OCI-LY1 (cell line): ENCODE data around the gene GLYATL1B.

Experiments
- H2AFZ ChIP-seq: fragments of 200-600 bp; sonication (generic), shearing (Covaris generic); 2 replicates; pipeline ENCODE4 v1.6.0; 2014; ENCODE audit warnings: antibody characterized with exemption, mild to moderate bottlenecking, low read length
- H3F3A ChIP-seq: fragments of 200-600 bp; sonication (generic), shearing (Covaris generic); 2 replicates; pipeline ENCODE4 v1.6.0; 2014; ENCODE audit warnings: mild to moderate bottlenecking, antibody characterized with exemption, low read length, moderate library complexity; ENCODE audit not compliant: insufficient read depth
- H3K27ac ChIP-seq: fragments of 200-600 bp; sonication (generic); 2 replicates; pipeline ENCODE4 v1.5.1; 2014; ENCODE audit warnings: low read length, mixed run types, mild to moderate bottlenecking, low read depth; ENCODE audit not compliant: poor library complexity, severe bottlenecking
- H3K27me3 ChIP-seq: fragments of 200-600 bp; sonication (generic); 2 replicates; pipeline ENCODE4 v1.6.0; 2014; ENCODE audit warnings: antibody characterized with exemption, mild to moderate bottlenecking, low read length, moderate library complexity; ENCODE audit not compliant: insufficient read depth
- H3K36me3 ChIP-seq: fragments of 200-600 bp; sonication (generic); 2 replicates; pipeline ENCODE4 v1.6.1; 2014; ENCODE audit warnings: mild to moderate bottlenecking, antibody characterized with exemption, low read length, moderate library complexity, mixed read lengths; ENCODE audit not compliant: insufficient read depth
- H3K4me1 ChIP-seq: fragments of 200-600 bp; sonication (generic); 2 replicates; pipeline ENCODE4 v1.5.1; 2014; ENCODE audit warnings: mild to moderate bottlenecking, low read length, moderate library complexity; ENCODE audit not compliant: insufficient read depth, severe bottlenecking
- H3K4me2 ChIP-seq: fragments of 200-600 bp; sonication (generic), shearing (Covaris generic); 2 replicates; pipeline ENCODE4 v1.6.1; 2014; ENCODE audit warnings: low read length
- H3K4me3 ChIP-seq: fragments of 200-600 bp; sonication (generic); 2 replicates; pipeline ENCODE4 v1.5.1; 2014; ENCODE audit warnings: low read length, low read depth, mild to moderate bottlenecking, mixed read lengths; ENCODE audit not compliant: poor library complexity, severe bottlenecking
- H3K79me2 ChIP-seq: fragments of 200-600 bp; shearing (Covaris generic); 2 replicates; pipeline ENCODE4 v1.6.1; 2016; ENCODE audit warnings: mixed run types, low read length, mixed read lengths; ENCODE audit not compliant: insufficient read depth
- H3K9ac ChIP-seq: fragments of 200-600 bp; sonication (generic), shearing (Covaris generic); 2 replicates; pipeline ENCODE4 v1.6.1; 2014; ENCODE audit warnings: mild to moderate bottlenecking, low read length, mixed read lengths
- H3K9me2 ChIP-seq: fragments of 200-600 bp; sonication (generic), shearing (Covaris generic); 2 replicates; pipeline ENCODE4 v1.6.1; 2014; ENCODE audit warnings: low read depth, mild to moderate bottlenecking, low read length, mixed read lengths
- H3K9me3 ChIP-seq: fragments of 200-600 bp; shearing (Covaris generic); 2 replicates; pipeline ENCODE4 v1.6.1; 2014; ENCODE audit warnings: low read length, mixed read lengths
- H4K20me1 ChIP-seq: fragments of 200-600 bp; sonication (generic), shearing (Covaris generic); 2 replicates; pipeline ENCODE4 v1.6.0; 2016; ENCODE audit warnings: mild to moderate bottlenecking, low read length; ENCODE audit not compliant: insufficient read depth
- EZH2 ChIP-seq: fragments of 200-600 bp; sonication (generic), shearing (Covaris generic); IDR thresholded peaks from 2 replicates; pipeline ENCODE4 v1.8.0; 2017; ENCODE audit warnings: borderline replicate concordance, mixed run types, mild to moderate bottlenecking, antibody characterized with exemption, low read length, moderate library complexity, mixed read lengths
- TF ChIP-seq, protein P1 (sequence below): fragments of 200-600 bp; sonication (generic), shearing (Covaris generic); IDR thresholded peaks from 2 replicates; pipeline ENCODE4 v1.5.1; 2017; ENCODE audit warnings: mild to moderate bottlenecking, antibody characterized with exemption, low read length, moderate library complexity, mixed read lengths

Gene GLYATL1B

DNA sequence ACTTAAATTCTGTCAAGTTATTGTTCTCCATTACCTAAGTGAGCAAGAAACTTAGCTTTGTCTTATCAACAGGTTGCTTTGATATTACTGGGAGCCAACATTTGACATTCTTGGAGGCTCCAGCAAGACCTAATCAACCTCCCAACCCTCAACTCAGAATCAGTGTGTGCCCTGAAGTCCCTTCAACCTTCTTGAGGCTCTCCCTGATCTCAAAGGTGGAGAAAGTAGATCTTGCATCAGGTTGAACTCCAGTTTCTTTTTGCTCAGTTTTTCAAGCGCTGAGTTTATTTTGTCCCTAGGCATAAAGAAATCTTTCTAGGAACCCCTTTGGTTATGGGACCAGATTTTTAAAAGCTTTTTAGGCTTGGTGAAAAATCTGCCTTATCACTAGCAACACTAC, 58.0 kb downstream of the GLYATL1B start:
- H3K27ac ChIP-seq: peak overlapping the region; percentile 85
- peak overlapping the region; percentile 67 for H3K4me3 ChIP-seq
- H3K4me2 ChIP-seq: peak overlapping the region; percentile 70
- H3K27me3 ChIP-seq: no peaks in the 10 kb centered on the region
- no peak overlapping the region for H2AFZ ChIP-seq
- peaks cover 31% of the 10 kb centered on the region for H3K36me3 ChIP-seq
- H3K9me2 ChIP-seq: no peaks in the 10 kb centered on the region
- TF ChIP-seq, protein P1, sequence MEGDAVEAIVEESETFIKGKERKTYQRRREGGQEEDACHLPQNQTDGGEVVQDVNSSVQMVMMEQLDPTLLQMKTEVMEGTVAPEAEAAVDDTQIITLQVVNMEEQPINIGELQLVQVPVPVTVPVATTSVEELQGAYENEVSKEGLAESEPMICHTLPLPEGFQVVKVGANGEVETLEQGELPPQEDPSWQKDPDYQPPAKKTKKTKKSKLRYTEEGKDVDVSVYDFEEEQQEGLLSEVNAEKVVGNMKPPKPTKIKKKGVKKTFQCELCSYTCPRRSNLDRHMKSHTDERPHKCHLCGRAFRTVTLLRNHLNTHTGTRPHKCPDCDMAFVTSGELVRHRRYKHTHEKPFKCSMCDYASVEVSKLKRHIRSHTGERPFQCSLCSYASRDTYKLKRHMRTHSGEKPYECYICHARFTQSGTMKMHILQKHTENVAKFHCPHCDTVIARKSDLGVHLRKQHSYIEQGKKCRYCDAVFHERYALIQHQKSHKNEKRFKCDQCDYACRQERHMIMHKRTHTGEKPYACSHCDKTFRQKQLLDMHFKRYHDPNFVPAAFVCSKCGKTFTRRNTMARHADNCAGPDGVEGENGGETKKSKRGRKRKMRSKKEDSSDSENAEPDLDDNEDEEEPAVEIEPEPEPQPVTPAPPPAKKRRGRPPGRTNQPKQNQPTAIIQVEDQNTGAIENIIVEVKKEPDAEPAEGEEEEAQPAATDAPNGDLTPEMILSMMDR: no peak
- no peak for TF ChIP-seq EZH2
- H3F3A ChIP-seq: no peaks in the 10 kb centered on the region
- H4K20me1 ChIP-seq: no peaks in the 10 kb centered on the region
- H3K4me1 ChIP-seq: peaks cover 61% of the 10 kb centered on the region
- H3K9me3 ChIP-seq: no peaks in the 10 kb centered on the region
- H3K79me2 ChIP-seq: peaks cover 21% of the 10 kb centered on the region
- H3K9ac ChIP-seq: peak overlapping the region; percentile 94
